ENCODE measurements around the gene TAS2R14.

DNA sequence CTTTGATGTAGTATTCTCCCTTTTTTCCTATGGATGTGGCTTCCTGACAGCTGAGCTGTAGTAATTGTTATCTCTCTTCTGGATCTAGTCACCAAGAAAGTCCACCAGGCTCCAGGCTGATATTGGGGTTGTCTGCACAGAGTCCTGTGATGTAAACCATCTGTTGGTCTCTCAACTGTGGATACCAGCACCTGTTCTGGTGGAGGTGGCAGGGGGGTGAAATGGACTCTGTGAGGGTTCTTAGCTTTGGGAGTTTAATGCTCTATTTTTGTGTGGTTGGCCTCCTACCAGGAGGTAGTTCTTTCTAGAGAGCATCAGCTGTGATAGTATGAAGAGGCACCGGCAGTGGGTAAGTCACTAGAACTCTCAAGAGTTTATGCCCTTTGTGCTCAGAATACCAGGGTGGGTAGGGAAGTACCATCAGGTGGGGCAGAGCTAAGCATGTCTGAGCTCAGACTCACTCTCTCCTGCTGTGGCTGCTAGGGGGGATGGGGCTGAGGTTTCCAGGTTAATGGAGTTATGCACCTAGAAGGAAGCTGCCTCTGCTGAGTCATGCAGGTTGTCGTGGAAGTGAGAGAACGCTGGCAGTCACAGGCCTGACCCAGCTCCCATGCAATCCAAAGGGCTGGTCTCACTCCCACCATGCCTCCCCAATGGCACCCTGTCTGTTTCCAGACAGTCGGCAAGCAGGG lies 3.0 kb upstream of the TAS2R14 start:
- TF ChIP-seq CTCF (IDR thresholded peaks at IDR 0.05) (no peak), POLR2AphosphoS5 (IDR thresholded peaks at IDR 0.05; ENCODE audit: low read depth, low read length) (no peak), REST (IDR thresholded peaks at IDR 0.05; ENCODE audit: insufficient read depth in 1 of 2, low read depth in 2 of 2, low read length in 1 of 2) (no peak), SIN3A (IDR thresholded peaks at IDR 0.05; ENCODE audit: borderline replicate concordance, insufficient read depth, low read depth, low read length) (no peak)

Measured in Panc1 (cell line).